HL-60 (cell line): Measurements from ENCODE around the gene TNRC6A.

Source experiments
- CTCF ChIP-seq: IDR thresholded peaks from one replicate; pipeline ENCODE4 v1.5.1; 2011; ENCODE audit warnings: low read length, control low read depth, inconsistent platforms; ENCODE audit not compliant: insufficient read depth
- GABPA ChIP-seq: IDR thresholded peaks from 2 replicates; pipeline ENCODE4 v1.6.1; 2012; ENCODE audit warnings: low read depth
- POLR2AphosphoS5 ChIP-seq: IDR thresholded peaks from 2 replicates; pipeline ENCODE4 v1.6.1; 2012; ENCODE audit warnings: low read depth
- SPI1 ChIP-seq: IDR thresholded peaks from 2 replicates; pipeline ENCODE4 v1.6.1; 2012; ENCODE audit warnings: low read depth, mild to moderate bottlenecking, borderline replicate concordance
- TF ChIP-seq, protein P1 (sequence below): IDR thresholded peaks from 2 replicates; pipeline ENCODE4 v1.6.1; 2012; ENCODE audit warnings: low read depth; ENCODE audit not compliant: insufficient replicate concordance

DNA sequence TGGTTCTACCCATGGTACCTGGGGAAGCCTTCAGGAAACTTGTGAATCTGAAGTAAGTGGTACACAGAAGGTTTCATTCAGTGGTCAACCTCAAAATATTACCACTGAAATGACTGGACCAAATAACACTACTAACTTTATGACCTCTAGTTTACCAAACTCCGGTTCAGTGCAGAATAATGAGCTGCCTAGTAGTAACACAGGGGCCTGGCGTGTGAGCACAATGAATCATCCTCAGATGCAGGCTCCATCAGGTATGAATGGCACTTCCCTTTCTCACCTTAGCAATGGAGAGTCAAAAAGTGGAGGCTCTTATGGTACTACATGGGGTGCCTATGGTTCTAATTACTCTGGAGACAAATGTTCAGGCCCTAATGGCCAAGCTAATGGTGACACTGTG lies 60.4 kb downstream of the TNRC6A start:
- TF ChIP-seq SPI1 (no peak), CTCF (no peak), POLR2AphosphoS5 (no peak), GABPA (no peak)
- TF ChIP-seq, protein P1, sequence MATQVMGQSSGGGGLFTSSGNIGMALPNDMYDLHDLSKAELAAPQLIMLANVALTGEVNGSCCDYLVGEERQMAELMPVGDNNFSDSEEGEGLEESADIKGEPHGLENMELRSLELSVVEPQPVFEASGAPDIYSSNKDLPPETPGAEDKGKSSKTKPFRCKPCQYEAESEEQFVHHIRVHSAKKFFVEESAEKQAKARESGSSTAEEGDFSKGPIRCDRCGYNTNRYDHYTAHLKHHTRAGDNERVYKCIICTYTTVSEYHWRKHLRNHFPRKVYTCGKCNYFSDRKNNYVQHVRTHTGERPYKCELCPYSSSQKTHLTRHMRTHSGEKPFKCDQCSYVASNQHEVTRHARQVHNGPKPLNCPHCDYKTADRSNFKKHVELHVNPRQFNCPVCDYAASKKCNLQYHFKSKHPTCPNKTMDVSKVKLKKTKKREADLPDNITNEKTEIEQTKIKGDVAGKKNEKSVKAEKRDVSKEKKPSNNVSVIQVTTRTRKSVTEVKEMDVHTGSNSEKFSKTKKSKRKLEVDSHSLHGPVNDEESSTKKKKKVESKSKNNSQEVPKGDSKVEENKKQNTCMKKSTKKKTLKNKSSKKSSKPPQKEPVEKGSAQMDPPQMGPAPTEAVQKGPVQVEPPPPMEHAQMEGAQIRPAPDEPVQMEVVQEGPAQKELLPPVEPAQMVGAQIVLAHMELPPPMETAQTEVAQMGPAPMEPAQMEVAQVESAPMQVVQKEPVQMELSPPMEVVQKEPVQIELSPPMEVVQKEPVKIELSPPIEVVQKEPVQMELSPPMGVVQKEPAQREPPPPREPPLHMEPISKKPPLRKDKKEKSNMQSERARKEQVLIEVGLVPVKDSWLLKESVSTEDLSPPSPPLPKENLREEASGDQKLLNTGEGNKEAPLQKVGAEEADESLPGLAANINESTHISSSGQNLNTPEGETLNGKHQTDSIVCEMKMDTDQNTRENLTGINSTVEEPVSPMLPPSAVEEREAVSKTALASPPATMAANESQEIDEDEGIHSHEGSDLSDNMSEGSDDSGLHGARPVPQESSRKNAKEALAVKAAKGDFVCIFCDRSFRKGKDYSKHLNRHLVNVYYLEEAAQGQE: no peak
